ENCODE data around the gene ADGRL3.

The ADGRL3 gene

GRCh38 chr4:61293707-61294400, 93.7 kb downstream of the ADGRL3 start:
- no peak for TF ChIP-seq CTCF (IDR thresholded peaks at IDR 0.05)

- TF ChIP-seq CTCF (IDR thresholded peaks at IDR 0.05), result no peak
Measured at GRCh38 chr4:61294936-61295335, 94.8 kb downstream of the ADGRL3 start.

GRCh38 chr4:61296144-61296543, 96.0 kb downstream of the ADGRL3 start:
- no peak for TF ChIP-seq CTCF (IDR thresholded peaks at IDR 0.05)

DNA sequence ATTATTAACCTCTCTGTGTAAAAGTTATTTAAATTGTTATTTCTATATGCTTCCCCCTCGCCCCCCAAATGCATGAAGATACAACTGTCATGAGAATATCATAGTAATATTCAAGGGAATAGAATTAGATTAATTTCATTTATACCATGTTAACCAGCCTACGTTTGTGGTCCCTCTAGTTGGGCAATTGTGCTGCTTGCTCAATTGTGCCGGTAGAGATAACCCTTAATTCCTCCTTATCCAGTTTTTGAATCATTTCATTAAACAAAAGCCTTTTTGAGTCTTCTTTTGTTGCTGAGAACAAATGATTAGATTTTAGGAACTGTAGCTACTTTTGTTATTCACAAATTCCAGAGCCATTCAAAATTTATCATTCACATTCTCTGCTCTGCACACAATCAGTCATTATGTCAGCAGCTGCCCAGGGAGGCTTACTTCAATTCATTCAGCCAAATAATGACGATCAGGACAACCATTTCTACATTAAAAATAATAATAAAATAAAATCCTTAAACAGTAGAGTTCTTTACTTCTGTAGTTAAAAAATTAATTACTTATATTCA, 98.1 kb downstream of the ADGRL3 start:
- TF ChIP-seq CTCF (IDR thresholded peaks at IDR 0.05), result no peak

- 0 out of 2 replicates have a peak, but pooled peaks have one; percentile 10 for TF ChIP-seq CTCF (IDR thresholded peaks at IDR 0.05)
Measured at GRCh38 chr4:61299316-61299715, 99.2 kb downstream of the ADGRL3 start.

- TF ChIP-seq CTCF (IDR thresholded peaks at IDR 0.05), result no peak
Measured at GRCh38 chr4:61300266-61300844, 100.2 kb downstream of the ADGRL3 start.

- no peak for TF ChIP-seq CTCF (IDR thresholded peaks at IDR 0.05)
Measured at GRCh38 chr4:61301271-61301670, 101.1 kb downstream of the ADGRL3 start.

Measured in LNCAP (cell line).